ENCODE measurements around the gene BMERB1. TPM values are rescaled to one million over a fixed set of nuclear protein-coding genes. Genes with fewer than 3 reads are reported as not detected.
"Not testable (repeated sequence)": the region's sequence is repeated elsewhere in the genome, so short reads cannot be mapped to it uniquely, and the experiment has no call there.

The BMERB1 gene
- total RNA-seq, 4 donors from 2014 or later, result 7.4 to 20.4 (median 10.6) TPM

GRCh38 chr16:15573274-15573895 lies 139.0 kb downstream of the BMERB1 start:
- TF ChIP-seq, protein P1, sequence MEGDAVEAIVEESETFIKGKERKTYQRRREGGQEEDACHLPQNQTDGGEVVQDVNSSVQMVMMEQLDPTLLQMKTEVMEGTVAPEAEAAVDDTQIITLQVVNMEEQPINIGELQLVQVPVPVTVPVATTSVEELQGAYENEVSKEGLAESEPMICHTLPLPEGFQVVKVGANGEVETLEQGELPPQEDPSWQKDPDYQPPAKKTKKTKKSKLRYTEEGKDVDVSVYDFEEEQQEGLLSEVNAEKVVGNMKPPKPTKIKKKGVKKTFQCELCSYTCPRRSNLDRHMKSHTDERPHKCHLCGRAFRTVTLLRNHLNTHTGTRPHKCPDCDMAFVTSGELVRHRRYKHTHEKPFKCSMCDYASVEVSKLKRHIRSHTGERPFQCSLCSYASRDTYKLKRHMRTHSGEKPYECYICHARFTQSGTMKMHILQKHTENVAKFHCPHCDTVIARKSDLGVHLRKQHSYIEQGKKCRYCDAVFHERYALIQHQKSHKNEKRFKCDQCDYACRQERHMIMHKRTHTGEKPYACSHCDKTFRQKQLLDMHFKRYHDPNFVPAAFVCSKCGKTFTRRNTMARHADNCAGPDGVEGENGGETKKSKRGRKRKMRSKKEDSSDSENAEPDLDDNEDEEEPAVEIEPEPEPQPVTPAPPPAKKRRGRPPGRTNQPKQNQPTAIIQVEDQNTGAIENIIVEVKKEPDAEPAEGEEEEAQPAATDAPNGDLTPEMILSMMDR (IDR thresholded peaks at IDR 0.05), result no peak
- TF ChIP-seq POLR2A (IDR thresholded peaks at IDR 0.05), result no peak
- DNase-seq (ENCODE audit: low spot score in 2 of 2), result no peak
- 78 to 88% methylated on average over 7 of the region's 7 CpGs for WGBS, 2 donors
- intact Hi-C loops (cut with DNase I; ENCODE audit: low total_unique reads), result no loop called here
- no peak overlapping the region for H3K4me3 ChIP-seq (ENCODE audit: low read depth, poor library complexity, severe bottlenecking)

DNA sequence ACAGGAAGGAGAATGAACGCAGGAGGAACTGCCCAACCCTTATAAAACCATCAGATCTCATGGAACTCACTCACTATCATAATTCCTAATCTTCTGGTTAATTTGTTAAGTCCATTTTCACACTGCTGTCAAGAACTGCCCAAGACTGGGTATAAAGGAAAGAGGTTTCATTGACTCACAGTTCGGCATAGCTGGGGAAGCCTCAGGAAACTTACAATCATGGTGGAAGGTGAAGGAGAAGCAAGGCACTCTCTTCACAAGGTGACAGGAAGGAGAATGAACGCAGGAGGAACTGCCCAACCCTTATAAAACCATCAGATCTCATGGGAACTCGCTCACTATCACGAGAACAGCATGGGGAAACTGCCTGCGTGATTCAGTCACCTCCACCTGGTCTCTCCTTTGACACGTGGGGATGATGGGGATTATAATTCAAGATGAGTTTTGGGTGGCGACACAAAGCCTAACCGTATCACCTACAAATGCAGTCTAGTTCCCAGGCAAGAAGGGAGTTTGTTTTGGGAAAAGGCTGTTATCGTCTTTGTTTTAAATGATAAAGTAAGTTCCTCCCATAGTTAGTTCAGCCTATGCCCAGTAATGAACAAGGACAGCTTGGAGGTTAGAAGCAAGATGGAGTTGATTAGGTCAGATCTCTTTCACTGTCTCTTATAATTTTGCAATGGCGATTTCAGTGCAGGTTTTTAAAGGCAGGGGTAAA lies 139.7 kb downstream of the BMERB1 start:
- 93 to 94% methylated on average over 11 of the region's 11 CpGs for WGBS, 2 donors
- DNase-seq (ENCODE audit: low spot score in 2 of 2); H3K4me3 ChIP-seq (ENCODE audit: low read depth, poor library complexity, severe bottlenecking); intact Hi-C loops (cut with DNase I; ENCODE audit: low total_unique reads): not testable (repeated sequence)

- no peak for DNase-seq (ENCODE audit: low spot score in 2 of 2)
- WGBS, 2 donors, result 94 to 98% methylated on average over 10 of the region's 10 CpGs
- intact Hi-C loops (cut with DNase I; ENCODE audit: low total_unique reads), result no loop called here
- TF ChIP-seq POLR2A (IDR thresholded peaks at IDR 0.05), result no peak
- TF ChIP-seq, protein P1 (IDR thresholded peaks at IDR 0.05), result no peak
- no peak overlapping the region for H3K4me3 ChIP-seq (ENCODE audit: low read depth, poor library complexity, severe bottlenecking)
Measured at GRCh38 chr16:15574614-15574948, 140.2 kb downstream of the BMERB1 start.

DNA sequence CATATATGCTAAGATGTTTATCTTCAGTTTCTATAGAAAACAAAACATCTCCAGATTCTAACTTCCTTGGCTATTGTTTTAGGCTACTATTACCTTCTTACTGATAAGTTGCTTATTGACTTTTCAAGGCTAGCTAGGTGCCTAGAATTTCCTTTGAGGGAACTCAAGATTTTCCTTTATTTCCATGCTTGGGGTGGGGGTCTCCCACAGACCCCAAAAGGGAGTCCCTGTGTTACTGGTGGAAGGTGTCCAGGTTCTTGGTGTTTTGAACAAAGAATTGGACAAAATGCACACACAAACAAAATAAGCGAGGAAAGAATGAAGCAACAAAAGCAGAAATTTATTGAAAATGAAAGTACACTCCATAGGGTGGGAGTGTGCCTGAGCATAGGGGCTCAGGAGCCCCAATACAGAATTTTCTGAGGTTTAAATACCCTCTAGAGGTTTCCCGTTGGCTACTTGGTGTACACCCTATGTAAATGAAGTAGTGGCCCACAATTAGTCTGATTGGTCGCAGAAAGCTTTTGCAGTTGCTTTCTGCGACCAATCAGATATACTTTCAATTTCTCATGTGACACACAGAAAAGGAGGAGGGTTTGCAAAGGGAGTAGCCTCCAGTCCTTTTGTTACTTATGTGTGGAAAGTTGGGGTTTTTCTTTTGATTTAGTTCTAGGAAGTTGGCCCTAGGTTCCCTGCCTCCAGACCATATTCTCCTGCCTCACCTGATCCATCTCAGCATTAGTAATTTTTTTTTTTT lies 141.1 kb downstream of the BMERB1 start:
- intact Hi-C loops (cut with DNase I; ENCODE audit: low total_unique reads), result no loop called here
- no peak for TF ChIP-seq POLR2A (IDR thresholded peaks at IDR 0.05)
- TF ChIP-seq, protein P1 (IDR thresholded peaks at IDR 0.05), result no peak
- H3K4me3 ChIP-seq (ENCODE audit: low read depth, poor library complexity, severe bottlenecking), result no peak overlapping the region
- no peak for DNase-seq (ENCODE audit: low spot score in 2 of 2)
- 97 to 98% methylated on average over 4 of the region's 4 CpGs for WGBS, 2 donors

- H3K4me3 ChIP-seq (ENCODE audit: low read depth, poor library complexity, severe bottlenecking), result no peak overlapping the region
- TF ChIP-seq, protein P1 (IDR thresholded peaks at IDR 0.05), result no peak
- TF ChIP-seq POLR2A (IDR thresholded peaks at IDR 0.05), result no peak
- DNase-seq (ENCODE audit: low spot score in 2 of 2), result no peak
- WGBS, 2 donors, result 85 to 91% methylated on average over 20 of the region's 20 CpGs
- intact Hi-C loops (cut with DNase I; ENCODE audit: low total_unique reads), result no loop called here
Measured at GRCh38 chr16:15576960-15577958, 142.9 kb downstream of the BMERB1 start.
